ENCODE results near the gene CD2AP. TPM values are rescaled to one million over a fixed set of nuclear protein-coding genes. Genes with fewer than 3 reads are reported as not detected.

Gene CD2AP
- total and polyA plus RNA-seq, 2 of the 8 experiments (the other 6 are each of a cell fraction or from before 2014, with no cell fraction given) = 8.6 to 75.6 TPM

GRCh38 chr6:47483853-47484546, 6.4 kb downstream of the CD2AP start (continued):
- no peak for TF ChIP-seq GABPA (IDR thresholded peaks at IDR 0.05; ENCODE audit: borderline replicate concordance, insufficient read depth, low read length)
